ENCODE results near the gene KIF21B. TPM values are rescaled to one million over a fixed set of nuclear protein-coding genes. Genes with fewer than 3 reads are reported as not detected.

The KIF21B gene
- total RNA-seq, 4 donors from 2014 or later: 0.82 to 3.2 (median 2.1) TPM

DNA sequence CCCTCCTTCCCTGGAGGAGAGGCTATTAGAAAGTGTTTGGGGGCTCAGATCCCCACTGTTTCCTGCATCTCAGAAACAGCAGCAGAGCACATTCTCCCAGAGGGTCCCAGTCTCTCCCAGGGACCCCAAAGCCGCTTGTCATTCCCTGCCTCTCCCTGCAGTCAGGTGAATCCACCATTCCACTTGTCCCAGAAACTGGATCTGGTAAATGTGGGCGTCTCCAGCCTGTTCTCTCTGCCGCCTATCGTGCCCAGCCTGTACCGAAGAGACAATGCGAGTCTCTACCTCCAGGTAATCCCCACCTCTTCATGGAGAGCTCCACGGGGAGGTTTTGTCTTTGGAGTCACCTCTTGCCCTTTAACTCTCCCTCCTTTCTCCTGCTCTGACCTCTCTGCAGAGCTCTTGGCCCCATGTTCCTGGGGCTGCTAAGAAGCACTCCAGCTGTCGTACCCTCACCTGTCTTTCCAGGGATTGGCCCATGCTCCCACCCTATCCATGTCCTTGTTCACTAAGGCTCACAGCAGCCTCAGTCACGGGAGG lies 101.9 kb downstream of the KIF21B start:
- TF ChIP-seq CTCF (IDR thresholded peaks at IDR 0.05; ENCODE audit: low read depth): no peak

Small RNA genes lying within 50 kb of the gene (small RNA-seq; reads per million reads assigned to genes)
- gene RNU6-704P: not detected

Other genes starting within 250 kb of the KIF21B start
- gene GPR25, start 150.7 kb downstream of the KIF21B start, total RNA-seq: not detected
- gene INAVA, start 128.8 kb downstream of the KIF21B start, total RNA-seq: not detected
- not detected for gene CACNA1S, start 88.7 kb upstream of the KIF21B start, total RNA-seq
- gene ASCL5, start 103.5 kb upstream of the KIF21B start, total RNA-seq: not detected
- 10 to 100 TPM; 17.4 to 38.4 (median 35.2) TPM for gene TMEM9, start 130.8 kb upstream of the KIF21B start, total RNA-seq
- not detected for gene IGFN1, start 167.1 kb upstream of the KIF21B start, total RNA-seq